GM12865 (cell line): ENCODE results near the gene TESK1.
"Not testable (repeated sequence)": the region's sequence is repeated elsewhere in the genome, so short reads cannot be mapped to it uniquely, and the experiment has no call there.

ENCODE experiments used
- DNase-seq: peaks from one replicate; pipeline ENCODE4 v3.0.0; 2010; ENCODE audit warnings: low read depth
- H3K4me3 ChIP-seq: 2 replicates; pipeline ENCODE4 v1.5.1; 2011; ENCODE audit warnings: mild to moderate bottlenecking, low read depth, low read length, control low read depth
- CTCF ChIP-seq: IDR thresholded peaks from 2 replicates; pipeline ENCODE4 v1.5.1; 2011; ENCODE audit warnings: low read length, control low read depth, low read depth, inconsistent platforms; ENCODE audit not compliant: insufficient read depth; ENCODE audit errors: missing control alignments

Gene TESK1

GRCh38 chr9:35579130-35579529, 25.9 kb upstream of the TESK1 start:
- no peak for TF ChIP-seq CTCF
- DNase-seq = peak; percentile 43
- H3K4me3 ChIP-seq = no peak overlapping the region

DNA sequence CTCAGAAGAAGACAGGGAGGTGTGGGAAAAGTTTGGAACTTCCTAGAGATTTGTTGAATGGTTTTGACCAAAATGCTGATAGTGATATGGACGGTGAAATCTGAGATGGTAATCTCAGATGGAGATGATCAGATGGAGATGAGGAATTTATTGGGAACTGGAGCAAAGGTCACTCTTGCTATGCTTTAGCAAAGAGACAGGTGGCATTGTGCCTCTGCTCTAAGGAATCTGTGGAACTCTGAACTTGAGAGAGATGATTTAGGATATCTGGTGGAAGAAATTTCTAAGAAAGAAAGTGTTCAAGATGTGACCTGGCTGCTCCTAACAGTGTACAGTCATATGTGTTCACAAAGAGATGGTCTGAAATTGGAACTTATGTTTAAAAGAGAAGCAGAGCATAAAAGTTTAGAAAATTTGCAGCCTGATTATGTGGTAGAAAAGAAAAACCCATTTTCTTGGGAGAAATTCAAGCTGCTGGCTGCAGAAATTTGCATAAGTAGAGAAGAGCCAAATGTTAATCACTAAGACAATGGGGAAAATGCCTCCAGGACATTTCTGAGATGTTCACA, 25.3 kb upstream of the TESK1 start:
- not testable (repeated sequence) for H3K4me3 ChIP-seq, DNase-seq

GRCh38 chr9:35583521-35583920, 21.5 kb upstream of the TESK1 start:
- not testable (repeated sequence) for DNase-seq, H3K4me3 ChIP-seq

DNA sequence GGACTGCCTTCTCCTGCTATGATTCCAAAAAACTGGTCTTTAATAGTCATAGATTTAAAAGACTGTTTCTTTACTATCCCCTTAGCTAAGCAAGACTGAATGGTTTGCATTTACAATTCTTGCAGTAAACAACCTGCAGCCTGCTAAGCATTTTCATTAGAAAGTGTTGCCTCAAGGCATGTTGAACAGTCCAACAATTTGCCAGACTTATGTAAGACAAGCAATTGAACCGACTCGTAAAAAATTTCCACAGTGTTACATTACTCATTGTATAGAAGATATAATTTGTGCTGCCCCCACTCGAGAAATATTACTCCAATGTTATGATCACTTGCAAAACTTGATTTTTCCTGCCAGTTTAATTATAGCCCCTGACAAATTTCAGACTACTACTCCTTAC, 20.4 kb upstream of the TESK1 start:
- DNase-seq, H3K4me3 ChIP-seq: not testable (repeated sequence)

DNA sequence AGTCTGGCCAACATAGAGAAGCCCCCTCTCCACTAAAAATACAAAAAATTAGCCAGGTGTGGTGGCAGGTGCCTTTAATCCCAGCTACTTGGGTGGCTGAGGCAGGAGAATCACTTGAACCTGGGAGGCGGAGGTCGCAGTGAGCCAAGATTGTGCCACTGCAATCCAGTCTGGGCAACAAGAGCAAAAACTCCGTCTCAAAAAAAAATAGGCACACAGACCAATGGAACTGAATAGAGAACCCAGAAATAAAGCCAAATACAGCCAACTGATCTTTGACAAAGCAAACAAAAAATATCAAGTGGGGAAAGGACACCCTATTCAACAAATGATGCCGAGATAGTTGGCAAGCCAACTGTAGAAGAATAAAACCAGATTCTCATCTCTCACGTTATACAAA, 16.6 kb upstream of the TESK1 start:
- not testable (repeated sequence) for H3K4me3 ChIP-seq, DNase-seq

- H3K4me3 ChIP-seq = no peak overlapping the region
- no peak for TF ChIP-seq CTCF
- DNase-seq = no peak
Measured at GRCh38 chr9:35593581-35593980, 11.5 kb upstream of the TESK1 start.

GRCh38 chr9:35594471-35594870, 10.6 kb upstream of the TESK1 start:
- DNase-seq = no peak
- H3K4me3 ChIP-seq = no peak overlapping the region
- TF ChIP-seq CTCF = no peak

DNA sequence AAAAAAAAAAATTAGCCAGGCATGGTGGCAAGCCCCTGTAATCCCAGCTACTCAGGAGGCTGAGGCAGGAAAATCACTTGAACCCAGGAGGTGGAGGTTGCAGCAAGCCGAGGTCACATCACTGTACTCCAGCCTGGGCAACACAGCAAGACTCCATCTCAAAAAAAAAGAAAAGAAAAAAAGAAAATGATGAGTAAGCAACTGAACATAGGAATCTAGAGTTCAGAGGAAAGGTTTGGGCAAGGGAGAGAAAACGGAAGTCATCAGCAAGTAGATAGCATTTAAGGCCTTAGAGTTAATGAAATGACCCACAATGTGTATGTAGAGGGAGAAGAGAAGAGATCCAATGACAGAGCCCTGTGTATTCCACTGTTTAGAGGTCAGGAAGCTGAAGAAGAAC, 8.2 kb upstream of the TESK1 start:
- not testable (repeated sequence) for DNase-seq, H3K4me3 ChIP-seq

- no peak for DNase-seq
- no peak overlapping the region for H3K4me3 ChIP-seq
- TF ChIP-seq CTCF = no peak
Measured at GRCh38 chr9:35598866-35599590, 6.0 kb upstream of the TESK1 start.
